GM11168 (cell line): Measurements from ENCODE around the gene CYTL1.
"Not testable (repeated sequence)": the region's sequence is repeated elsewhere in the genome, so short reads cannot be mapped to it uniquely, and the experiment has no call there.

Experiments used
- in situ Hi-C: fragments of 300-500 bp; cut with MboI; formaldehyde crosslinking; loops from one replicate; pipeline ENCODE4 v1.12.0; 2022; ENCODE audit warnings: low sequenced_read_pairs; ENCODE audit not compliant: unreplicated experiment

Gene CYTL1, protein sequence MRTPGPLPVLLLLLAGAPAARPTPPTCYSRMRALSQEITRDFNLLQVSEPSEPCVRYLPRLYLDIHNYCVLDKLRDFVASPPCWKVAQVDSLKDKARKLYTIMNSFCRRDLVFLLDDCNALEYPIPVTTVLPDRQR

DNA sequence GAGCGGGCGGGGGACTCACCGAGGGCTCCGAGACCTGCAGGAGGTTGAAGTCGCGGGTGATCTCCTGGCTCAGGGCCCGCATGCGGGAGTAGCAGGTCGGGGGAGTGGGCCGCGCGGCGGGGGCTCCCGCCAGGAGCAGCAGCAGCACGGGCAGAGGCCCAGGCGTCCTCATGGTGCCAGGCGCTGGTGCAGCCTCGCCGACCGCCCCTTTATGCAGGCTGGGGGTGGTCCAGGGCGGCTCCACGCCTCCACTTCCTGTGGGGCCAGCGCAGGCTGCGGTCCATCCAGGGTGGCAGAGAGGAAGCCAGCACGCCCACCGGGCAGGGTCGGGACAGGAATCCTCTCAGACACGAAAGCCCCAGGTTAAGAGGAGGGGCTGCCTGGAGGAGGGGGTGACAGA, at the start of gene CYTL1:
Gene CYTL1 (minus strand): TSS at position 185 of the 400 bp plus-strand sequence. CDS start 13 bp downstream, at position 172.
- in situ Hi-C loops: no loop called here

DNA sequence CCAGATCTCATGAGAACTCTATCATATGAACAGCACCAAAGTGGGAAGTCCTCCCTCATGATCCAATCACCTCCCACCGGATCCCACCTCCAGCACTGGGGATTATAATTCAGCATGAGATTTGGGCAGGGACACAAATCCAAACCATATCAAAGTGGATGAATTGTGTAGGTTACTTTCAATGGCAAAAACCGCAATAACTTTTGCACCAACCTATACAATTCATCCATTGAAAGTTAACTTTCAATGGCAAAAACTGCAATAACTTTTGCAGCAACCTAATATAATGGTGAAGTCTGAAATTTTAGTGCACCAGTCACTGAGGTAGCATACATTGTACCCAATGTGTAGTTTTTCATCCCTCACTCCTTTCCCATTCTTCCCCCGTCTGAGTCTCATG, 48.6 kb upstream of the CYTL1 start:
- in situ Hi-C loops: no loop called here

DNA sequence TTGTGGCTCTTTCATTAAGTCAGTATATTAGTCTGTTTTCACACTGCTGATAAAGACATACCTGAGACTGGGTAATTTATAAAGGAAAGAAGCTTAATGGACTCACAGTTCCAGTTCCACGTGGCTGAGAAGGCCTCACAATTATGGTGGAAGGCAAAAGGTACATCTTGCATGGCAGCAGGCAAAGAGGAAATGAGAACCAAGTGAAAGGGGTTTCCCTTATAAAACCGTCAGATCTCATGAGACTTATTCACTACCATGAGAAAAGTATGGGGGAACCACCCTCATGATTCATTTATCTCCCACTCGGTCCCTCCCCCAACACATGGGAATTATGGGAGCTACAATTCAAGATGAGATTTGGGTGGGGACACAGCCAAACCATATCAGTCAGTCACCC, 47.7 kb upstream of the CYTL1 start:
- in situ Hi-C loops: not testable (repeated sequence)

DNA sequence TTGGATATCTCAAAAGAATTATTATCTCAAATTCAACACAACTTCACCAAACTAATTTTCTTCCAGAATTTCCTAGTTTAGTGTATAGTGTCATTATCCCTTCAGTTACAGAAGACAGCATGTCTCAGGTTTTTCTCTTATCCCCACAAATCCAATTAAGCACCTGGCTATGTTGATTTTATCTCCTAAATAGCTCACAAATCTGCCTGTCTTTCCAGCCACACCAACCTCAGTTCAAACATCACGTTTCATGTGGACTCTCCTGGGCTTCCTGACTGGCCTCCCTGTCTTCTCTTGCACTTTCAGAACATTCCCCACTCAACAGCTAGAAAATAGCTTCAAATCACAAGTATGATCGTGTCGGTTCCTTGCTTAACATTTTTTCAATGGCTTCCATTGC, 46.8 kb upstream of the CYTL1 start:
- in situ Hi-C loops: no loop called here

DNA sequence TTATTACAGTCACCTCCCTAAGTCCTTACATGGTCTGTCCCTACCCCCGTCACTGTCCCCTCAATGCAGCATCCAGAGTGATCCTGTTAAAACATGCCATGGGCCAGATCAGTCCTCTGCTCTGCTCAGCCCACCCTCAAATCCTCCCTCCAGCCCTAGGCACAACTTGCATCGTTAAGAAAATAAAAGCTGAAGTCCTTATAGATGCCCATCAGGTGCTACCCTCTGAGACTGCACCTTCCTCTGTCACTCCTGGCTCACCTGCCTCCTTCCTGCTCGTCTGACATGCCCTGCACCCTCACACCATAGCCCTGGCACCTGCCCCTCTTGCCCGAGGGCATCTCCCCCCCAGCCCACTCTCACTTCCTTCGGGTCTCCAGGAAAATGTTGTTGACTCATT, 36.2 kb upstream of the CYTL1 start:
- in situ Hi-C loops: no loop called here

DNA sequence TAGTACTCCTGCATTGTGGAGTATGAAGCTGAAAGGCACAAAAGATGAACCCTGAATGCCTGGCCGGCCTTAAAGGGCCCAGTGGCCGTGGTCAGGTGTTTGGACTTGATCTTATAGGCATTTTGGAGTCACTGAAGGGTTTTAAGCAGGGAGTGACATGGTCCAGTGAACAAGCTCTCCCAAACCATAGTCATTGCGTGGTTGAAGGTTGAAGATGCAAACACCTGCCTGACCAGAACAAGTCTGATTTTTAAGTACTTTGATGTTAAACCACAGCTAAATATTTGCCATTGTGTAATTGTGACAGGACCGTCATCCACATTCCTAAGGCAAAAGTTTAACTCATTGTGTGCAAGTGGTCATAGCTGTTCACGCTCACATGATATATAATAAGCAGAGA, 35.3 kb upstream of the CYTL1 start:
- in situ Hi-C loops: no loop called here

DNA sequence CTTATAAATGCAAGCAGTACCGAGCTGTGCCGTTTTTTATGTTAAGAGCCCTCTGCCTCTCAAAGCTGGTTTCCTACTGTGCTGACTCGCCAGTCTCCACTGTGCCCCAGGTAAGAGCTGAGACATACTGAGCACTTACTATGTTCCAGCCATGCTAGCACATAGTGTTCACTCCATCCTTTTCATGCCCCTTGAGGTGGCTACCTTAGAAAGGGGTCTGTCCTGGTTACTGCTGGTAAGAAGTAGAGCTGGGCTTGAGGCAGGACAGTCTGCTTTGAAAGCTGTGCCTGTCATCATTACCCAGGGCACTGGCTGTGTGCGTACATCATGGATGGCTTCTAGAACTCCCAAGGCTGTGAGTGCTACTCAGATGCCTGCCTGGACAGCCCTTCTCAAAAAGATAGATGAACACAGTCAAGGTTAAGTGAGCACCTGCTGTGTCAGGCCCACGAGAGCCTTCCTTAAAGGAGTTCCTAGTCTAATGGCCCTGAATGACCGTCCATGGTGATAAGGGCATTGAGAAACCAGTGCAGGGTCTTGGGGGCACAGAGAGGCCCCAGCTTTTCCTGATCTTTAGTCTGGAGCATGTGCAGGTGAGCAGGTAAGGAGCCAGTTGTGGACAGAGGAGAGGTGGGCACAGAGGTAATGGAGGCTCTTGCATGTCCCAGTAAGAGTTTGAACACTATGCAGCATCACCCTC, 33.6 kb upstream of the CYTL1 start:
- in situ Hi-C loops: no loop called here

DNA sequence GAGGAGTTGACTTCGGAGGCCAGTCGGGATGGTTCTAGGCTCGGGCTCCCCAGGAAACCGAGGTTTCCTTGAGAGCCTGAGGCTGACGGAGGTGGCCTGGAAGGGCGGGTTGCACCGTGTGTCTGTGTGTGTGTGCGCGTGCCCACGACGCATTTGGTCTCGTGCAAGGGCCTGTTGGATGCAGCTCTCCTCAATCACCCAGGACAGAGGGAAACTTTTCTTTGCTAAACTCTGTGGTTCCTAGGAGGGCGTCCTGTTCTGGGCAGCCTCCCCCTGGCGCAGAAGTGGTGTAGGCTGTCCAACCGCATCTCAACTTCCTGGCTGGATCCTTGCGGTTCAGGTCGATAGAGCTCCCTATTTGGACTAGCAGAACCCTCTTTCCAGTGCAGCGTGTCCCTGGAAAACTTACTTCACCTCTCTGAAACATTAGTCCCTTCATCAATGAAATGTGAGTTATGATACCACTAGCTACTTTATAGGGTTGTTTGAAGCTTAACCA, 33.0 kb upstream of the CYTL1 start:
- in situ Hi-C loops: no loop called here

DNA sequence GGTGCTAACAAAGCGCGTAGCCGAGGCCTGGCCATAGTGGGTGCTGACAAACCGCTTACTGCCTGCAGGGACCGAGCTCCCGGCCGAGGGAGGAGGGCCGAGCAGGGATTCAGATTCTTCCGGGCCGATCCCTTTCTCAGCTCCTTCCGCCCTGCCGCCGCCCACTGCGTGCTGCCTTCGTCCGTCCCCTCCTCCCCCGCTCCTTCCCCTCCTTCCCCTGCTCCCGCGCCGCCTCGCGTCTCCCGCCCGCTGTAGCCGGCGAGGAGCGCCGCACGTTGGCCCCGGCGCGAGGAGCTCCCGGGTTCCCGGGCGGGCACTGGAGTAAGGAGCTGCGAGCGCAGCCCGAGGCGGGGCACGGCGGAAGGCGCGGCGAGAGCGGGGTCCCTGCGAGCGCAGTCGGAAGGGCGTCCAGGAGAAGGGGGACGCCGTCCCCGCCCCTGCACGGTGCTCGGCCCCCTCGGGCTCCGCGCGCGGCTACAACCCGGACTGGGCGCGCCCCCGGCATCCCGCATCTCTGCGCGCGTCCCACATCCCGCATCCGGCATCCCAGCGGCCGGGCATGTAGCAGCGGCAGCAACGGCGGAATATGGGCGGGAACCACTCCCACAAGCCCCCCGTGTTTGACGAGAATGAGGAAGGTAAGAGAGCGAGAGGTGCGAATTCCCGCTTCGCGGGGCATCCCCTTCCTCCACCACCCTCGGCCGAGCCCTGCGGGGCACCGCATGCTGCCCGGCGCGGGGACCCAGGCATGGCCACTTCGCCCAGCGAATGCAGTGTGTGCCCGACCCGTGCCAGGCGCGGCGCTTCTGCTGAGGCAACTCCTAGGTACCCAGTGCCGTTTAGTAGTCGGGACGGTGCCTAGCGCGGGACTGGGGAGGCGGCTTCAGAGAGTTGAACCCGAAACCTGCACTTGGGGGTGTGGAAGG, 32.3 kb upstream of the CYTL1 start, which contains the start of gene STK32B:
Gene STK32B (plus strand): TSS at position 203 of the 926 bp plus-strand sequence.
- in situ Hi-C loops: no loop called here

DNA sequence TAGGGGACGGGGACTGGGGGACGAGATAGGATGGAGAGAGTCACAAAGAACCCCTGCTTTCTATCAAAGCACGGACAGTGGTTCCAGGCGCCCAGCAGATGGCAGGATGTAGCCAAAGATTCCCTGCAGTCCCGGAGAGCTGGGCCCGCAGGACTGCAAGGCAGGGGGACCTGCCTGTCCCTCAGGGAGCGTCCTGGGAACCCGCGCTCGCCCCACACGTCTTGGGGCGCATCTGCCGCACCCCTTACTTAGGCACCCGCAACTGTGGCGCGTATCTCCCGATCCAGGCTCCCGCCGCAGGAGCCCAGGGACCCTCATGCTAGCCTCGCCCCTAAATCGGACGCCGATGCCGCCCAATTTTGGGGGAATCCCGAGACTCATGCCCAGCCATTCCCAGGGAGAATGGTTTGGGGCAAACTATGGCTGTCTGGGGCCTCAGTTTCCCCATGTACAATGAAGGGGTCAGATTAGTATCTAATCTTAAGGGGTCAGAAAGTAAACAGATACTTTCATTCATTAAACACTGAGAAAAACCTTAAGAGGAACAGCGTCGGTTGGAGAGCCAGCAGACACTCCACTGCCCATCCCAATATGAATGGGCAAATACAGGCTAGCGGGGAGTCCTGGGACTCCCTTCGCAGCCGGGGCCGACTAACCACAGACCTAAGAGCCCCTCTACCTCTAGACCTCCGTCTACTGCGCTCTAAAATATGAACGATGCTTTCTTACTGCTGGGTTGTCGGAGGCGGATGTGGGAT, 31.4 kb upstream of the CYTL1 start:
- in situ Hi-C loops: no loop called here

DNA sequence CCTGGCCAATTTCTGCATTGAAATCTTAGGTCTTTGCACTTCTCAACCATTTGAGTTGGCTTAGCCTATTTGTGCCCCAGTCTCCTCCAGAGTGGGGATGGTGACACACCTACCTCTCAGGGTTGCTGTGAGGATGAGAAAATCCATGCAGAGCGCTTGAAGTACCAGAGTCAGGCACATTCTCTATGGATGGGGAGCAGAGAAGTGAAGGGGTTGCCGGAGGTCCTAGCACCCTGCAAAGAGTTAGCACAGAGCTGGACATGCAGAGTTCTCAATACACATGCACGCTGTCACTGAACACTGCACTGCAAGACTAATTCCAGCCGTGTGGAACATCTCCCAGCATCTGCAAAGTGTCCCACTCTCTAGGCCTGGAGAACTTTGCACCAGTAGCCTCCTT, 29.5 kb upstream of the CYTL1 start:
- in situ Hi-C loops: no loop called here

DNA sequence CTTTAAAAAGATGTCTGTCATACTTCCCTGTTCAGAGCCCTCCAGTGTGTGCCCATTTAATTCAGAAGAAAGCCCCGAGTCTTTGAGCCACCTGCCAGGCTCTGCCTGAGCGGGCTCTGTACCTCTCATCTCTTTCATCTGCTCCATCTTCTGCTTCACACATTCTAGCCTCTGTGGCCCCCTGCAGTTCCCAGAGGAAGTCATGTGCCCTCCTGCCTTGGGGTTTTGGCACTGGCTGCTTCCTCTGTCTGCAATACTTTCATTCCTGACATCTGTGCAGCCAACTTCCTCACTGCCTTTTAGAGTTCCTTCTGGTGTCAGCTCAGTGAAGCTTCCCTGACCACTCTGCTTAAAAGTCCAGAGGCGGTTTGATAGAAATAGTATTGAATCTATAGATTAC, 25.8 kb upstream of the CYTL1 start:
- in situ Hi-C loops: no loop called here

DNA sequence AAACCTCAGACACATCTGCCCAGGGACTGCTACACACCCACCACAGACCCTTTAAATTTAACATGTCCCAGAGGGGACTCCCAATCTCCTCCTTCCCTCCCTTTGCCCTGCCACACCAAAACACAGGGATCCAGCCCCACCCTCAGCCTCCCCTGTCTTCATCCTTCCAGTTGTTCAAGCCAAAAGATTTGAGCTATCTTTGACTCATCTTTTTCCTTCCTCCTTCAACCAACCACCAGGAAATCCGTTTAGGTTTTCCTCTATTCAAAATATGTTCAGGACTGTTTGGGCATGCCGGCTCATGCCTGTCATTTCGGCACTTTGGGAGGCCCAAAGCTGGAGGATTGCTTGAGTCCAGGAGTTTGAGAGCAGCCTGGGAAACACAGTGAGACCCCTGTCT, 25.1 kb upstream of the CYTL1 start:
- in situ Hi-C loops: no loop called here

DNA sequence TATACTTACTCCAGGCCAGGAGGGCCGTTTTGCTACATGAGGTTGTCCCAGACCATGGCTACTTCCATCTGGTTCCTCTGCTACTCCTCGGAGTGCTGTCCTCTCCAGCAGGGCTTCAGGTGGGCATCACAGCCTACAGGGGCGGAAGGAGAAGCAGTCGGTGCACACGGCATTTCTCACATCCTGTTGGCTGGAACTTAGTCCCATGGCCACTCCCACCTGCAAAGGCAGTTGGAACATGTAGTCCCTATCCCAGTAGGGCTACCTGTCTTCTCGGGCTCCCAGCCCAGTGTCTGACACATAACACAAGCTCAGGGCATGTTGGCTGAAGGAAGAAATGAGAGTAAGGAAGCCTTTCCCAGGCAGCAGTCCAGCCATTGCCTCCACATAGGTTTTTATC, 24.3 kb upstream of the CYTL1 start:
- in situ Hi-C loops: no loop called here

DNA sequence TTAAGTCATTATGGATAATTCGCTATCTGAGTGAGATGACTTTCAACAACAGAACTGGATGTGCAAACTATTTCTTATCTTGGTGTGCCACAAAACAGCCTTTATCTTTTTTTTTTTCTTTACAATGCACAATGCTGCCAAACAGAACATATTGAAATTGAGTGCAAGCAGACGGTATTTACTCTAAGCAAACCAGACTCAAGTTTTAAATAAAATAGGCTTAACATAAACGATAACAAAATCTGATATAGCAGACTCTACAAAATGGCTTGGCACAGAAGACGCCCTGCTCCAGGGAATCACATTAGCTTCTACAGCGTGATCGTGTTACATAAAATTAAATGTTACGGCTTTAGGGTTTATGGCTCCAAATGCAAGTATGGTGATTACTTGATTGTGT, 22.4 kb upstream of the CYTL1 start:
- in situ Hi-C loops: no loop called here

DNA sequence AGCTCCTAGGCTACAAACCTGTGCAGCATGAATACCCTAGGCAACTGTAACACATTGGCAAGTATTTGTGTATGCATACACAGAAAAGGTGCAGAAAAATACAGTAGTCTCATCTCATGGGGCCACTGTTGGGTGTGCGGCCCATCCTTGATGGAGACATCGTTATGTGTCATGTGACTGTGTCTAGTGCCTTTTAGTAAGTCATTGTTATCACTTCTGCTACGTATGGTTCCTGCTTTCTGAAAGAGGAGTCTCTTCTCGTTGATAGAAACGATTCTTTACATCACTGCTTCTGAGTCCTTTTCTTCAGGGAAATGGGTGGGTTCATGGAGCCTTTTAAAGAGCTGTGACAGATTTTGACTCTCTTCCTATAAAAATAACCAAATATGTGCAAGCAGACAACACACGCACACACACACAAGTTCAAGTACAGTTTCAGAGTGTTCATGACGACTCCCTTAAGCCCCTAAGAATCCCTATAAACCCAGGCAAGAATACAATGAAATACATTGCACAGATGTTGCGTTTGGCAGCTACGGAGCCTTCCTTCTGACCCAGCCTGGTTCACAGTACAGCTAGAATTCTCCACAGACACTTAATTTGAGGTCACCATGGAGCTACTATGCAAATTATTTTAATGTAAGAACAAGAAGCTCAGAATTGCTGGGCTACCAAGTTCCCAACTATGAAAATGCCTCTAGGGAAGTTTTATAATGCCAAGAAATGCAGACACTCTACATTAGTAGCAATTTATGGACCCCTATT, 21.8 kb upstream of the CYTL1 start:
- in situ Hi-C loops: no loop called here

DNA sequence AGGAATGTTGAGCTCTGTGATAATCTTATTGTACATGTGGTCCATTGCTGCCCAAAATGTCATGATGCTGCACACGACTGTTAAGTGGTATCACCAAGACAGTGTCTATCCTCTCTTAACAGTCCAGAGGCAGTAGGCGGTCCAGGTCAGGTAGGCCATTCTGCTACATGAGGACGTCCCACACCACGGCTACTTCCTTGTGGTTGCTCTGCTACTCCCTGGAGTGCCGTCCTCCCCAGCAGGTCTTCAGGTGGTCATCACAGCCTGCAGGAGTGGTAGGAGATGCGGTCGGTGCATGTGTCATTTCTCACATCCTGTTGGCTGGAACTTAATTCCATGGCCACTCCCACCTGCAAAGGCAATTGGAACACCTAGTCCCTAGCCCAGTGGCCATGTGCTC, 20.5 kb upstream of the CYTL1 start:
- in situ Hi-C loops: no loop called here

DNA sequence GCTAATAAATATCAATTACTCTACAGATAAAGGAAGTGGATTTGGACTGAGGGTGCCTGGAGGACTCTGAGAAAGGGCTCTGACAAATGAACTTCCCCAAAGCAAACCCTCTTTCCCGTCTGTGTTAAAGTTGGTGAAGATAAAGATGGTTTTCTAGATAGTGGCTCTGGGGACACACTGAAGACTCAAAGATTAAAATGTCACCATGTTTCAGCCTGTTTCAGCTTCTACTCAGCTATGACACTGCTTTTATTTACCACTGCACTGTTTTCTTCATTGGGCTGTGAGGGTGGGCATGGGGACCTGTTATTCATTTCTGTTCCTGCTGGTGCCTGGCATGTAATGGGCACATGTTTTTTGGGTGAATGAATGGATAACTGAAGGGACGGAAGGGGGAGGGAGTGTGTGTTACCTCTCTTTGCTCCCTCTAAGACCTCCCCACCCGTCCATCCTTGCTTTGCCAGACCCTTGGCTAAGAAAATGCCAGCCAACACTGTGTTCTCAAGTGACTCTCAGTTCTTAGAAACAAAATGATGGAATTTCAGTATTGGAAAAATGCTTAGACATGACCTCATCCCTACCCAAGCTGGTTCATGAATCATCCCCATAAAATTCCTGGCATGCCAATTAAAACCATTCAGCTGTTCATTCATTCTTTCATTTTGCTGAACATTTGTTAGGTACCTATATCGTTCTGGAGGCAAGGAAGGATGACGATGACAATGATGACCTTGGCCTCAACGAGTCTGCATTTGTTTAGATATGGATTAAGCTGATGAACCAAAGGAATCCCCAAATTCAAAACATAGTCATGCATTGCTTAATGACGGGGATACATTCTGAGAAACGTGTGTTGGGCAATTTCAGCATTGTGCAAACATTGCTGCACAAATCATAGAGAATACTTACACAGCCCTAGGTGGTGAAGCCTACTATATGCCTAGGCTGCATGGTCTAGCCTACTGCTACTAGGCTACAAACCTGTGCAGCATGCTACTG, 18.6 kb upstream of the CYTL1 start:
- in situ Hi-C loops: no loop called here
